ENCODE data around the gene CEP295NL.

- no peak for TF ChIP-seq CTCF (IDR thresholded peaks at IDR 0.05)
- no peak for TF ChIP-seq POLR2A (IDR thresholded peaks at IDR 0.05)
These were observed 16.0 kb downstream of the CEP295NL start for GRCh38 chr17:78886954-78887353.

Measured in uterus (tissue), 2 donors.